GM12875 (cell line): ENCODE data around the gene FAM200C.

Experiments
- H3K4me3 ChIP-seq: one replicate; pipeline ENCODE4 v1.5.1; 2011; ENCODE audit warnings: low read depth, low read length, control low read depth
- CTCF ChIP-seq: IDR thresholded peaks from 2 replicates; pipeline ENCODE4 v1.5.1; 2011; ENCODE audit warnings: low read depth, mild to moderate bottlenecking, control low read depth, inconsistent platforms, low read length, moderate library complexity, borderline replicate concordance; ENCODE audit not compliant: insufficient read depth

FAM200C gene

GRCh38 chr5:160356550-160357347 is 43.1 kb downstream of the FAM200C start:
- no peak overlapping the region for H3K4me3 ChIP-seq
- no peak for TF ChIP-seq CTCF

DNA sequence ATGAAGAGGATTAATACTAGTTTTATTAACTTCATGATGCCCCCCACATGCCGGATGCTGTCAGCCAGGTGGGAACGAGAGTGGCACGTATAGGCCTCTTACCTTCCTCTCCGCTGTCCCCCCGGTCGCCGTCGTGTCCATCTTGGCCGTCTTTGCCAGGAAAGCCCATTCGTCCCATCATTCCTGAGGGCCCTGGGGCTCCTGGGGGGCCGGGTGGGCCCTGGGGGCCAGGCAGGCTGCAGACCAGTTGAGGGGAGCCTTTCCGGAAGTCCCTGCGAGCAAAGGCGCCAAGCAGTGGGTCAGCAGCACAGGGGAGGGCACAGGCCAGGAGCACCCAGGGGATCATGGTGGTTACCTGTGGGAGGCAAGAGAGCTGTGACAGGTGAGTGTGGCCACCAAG is 45.2 kb downstream of the FAM200C start:
- H3K4me3 ChIP-seq, result no peak overlapping the region
- no peak for TF ChIP-seq CTCF

- no peak overlapping the region for H3K4me3 ChIP-seq
- TF ChIP-seq CTCF, result no peak
Observed at GRCh38 chr5:160353379-160353778, 46.5 kb downstream of the FAM200C start.

DNA sequence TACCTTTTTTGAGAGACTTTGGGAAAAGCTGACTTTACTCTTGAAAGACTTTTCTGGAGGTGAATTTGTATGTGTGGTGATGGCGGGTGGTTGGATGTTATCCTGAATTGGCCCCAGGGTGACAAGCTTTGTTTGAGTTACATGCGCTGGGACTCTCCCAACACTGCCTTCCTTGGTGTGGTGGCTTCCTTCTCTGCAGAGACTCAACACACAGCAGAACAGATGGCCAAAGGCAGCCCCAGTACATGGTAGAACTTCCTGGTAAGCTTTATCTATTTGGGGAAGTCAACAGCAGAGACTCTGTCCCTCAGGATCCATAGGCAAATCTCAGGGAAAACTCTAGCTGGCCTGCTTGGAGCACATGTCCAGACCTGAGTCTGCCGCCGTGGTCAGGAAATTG is 47.5 kb downstream of the FAM200C start:
- no peak overlapping the region for H3K4me3 ChIP-seq
- no peak for TF ChIP-seq CTCF

DNA sequence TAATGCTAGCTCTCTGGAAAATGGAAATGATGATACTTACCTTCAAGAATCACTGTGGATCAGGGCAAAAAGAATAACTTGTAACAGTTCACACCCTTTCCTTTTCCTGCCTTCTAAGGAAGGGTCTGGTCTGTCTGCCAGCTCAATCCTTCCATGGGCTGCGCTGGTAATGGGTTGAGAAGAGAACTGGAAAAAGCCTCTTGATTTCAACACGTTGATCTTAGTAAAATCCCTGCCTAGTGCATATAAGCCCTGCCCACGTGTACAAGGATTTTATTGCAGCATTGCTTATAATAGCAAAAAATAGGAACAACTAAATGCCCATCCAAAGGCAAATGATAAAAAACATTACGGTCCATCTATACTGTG is 49.9 kb downstream of the FAM200C start:
- no peak overlapping the region for H3K4me3 ChIP-seq
- TF ChIP-seq CTCF, result no peak

DNA sequence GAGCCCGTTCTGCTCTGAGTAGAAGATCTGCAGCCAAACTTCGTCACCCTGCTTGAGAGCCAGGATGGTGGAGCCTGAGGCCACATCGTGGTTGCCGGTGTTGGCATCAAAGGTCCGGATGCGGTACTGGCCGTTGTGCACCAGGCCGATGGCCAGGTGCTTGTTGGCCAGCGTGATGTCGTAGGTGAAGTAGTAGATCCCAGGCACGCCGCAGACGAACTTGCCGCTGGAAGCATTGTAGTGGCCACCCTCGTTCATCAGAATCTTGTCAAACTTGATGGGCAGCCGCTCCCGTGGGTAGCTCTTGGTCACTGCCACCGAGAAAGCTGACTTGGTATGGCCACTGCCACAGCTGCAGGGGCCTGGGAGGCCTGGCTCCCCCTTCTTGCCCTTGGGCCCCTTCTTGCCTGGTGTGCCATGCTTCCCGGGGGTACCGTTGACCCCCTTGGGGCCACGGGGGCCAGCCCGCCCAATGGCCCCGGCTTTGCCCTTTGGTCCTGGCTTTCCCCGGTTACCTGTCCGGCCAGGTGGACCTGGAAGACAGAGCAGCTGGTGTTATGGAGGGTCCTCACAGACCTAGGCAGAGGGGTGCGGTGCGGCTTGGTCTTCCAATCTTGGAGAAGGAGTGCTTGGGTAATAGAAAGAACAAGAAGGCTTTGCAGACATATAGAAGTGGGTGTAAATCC is 50.5 kb downstream of the FAM200C start:
- H3K4me3 ChIP-seq, result no peak overlapping the region
- TF ChIP-seq CTCF, result no peak

DNA sequence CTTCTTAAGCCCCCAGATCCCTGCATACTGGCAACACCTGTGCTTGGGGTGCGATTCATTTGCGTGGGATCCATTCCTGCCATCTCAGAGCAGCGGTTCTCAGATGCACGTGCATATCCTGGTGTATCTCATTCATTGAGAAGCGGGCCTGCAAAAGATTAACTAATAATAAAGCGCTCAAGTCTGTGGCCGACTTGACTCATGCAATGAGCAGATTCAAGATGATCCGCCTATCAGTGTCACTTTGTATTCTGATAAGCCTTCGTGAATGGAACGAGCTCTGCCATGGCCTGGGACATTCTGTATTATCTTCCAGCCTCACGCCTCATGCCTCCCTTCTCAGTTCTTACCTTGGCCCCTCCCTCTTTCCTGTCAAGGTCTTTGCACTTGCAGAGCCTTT is 51.8 kb downstream of the FAM200C start:
- no peak for TF ChIP-seq CTCF
- no peak overlapping the region for H3K4me3 ChIP-seq
